HK-2 (cell line): ENCODE measurements around the gene ARL14EPL.
"Not testable (repeated sequence)": the region's sequence is repeated elsewhere in the genome, so short reads cannot be mapped to it uniquely, and the experiment has no call there.

Experiments used
- DNase-seq: peaks from one replicate; pipeline ENCODE4 v3.0.0-alpha.2; 2018; ENCODE audit not compliant: unreplicated experiment

The ARL14EPL gene

DNA sequence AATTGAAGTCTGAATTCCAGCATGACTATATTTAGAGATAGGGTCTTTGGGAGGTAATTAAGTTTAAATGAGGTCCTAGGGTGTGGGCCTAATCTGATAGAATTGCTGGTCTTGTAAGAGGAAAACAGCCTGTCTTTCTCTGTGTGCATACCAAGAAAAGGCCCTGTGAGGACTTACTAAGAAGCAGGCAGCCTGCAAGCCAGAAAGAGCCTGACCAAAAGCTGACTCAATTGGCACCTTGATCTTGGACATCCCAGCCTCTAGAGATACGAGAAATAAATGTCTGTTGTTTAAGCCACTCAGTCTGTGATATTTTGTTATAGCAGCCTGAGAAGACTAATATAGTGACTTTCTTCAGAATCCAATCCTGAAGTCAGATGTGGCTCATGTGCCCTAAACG, 14.6 kb downstream of the ARL14EPL start:
- DNase-seq, result no peak

DNA sequence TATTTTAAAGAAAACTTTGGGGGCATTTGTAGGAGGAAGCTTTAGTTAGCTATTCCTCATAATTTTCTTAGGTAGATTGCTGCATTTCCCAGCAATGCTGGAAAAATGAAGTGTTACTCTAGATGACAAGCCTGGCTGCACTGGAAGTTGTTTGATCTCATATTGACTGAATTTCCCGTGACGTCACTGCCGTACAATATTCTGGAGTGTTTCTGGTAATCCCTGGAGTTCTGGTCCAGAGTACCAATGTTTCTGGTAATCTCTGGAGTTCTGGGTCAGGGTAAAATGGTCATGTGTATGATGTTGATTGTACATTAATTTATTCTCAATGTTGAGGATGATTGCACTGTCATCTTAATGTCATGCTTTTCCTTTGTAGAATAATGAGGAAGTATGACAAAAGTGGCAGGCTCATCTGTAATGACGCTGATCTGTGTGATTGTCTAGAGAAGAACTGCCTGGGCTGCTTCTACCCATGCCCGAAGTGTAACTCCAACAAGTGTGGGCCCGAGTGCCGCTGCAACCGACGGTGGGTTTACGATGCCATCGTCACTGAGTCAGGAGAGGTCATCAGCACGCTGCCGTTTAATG, 26.2 kb downstream of the ARL14EPL start:
- DNase-seq, result no peak

DNA sequence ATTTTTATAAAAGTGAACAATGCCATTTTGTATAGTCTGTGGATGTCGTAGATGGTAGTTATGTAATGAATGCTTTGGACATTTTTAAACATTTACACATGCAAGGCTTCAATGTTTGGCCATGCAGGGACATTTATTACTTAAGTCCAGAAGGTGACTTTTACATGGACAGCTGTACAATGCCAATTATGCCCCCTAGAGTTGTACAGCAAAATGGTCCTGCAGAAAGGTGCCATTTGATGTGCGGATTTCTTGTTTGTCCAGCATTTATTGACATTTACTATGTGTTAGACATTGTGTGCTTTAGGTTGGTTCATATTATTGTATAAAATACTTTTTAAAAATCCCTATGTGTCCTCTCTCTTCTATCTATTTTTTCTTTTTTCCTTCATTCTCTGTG, 30.1 kb downstream of the ARL14EPL start:
- no peak for DNase-seq

DNA sequence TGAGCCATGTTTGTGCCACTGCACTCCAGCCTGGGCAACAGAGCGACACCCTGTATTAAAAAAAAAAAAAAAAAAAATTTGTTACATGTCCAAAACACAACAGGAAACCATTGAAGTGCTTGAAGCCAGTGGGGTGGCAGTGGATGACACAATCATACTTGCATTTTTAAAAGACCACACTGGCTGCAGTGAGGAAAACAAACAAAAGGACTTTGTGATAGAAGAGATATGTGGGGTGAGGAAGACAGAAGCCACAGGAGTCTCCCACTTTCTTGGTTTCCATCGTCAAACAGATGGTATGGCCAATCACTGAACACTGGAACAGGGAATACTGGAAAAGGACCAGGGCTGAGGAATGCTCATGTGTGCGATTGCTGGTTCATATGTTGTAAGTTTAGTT, 31.7 kb downstream of the ARL14EPL start:
- DNase-seq, result no peak

DNA sequence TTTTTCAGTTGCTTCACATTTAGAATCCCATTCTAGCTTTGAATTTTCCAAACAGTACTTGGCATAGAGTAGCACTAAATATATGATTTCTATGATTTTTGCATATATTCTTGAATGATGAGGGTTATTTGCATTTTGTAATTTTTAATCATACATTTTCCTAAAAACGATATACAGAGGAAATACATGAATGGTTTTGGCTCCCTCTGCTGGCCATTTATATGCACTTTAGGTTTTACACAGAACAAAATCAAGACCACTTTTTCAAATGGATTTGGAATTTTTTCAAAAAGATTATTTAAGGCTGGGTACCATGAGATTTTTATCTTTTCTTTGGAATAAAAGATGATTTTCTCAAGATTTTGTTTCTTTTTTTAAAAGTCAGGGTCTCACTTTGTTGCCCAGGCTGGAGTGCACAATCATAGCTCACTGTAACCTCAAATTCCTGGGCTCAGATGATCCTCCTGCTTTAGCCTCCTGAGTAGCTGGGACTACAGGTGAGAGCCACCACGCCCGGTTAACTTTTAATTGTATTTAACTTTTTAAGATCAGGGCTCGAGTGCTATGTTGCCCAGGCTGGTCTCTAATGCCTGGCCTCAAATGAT, 35.9 kb downstream of the ARL14EPL start:
- DNase-seq, result no peak

DNA sequence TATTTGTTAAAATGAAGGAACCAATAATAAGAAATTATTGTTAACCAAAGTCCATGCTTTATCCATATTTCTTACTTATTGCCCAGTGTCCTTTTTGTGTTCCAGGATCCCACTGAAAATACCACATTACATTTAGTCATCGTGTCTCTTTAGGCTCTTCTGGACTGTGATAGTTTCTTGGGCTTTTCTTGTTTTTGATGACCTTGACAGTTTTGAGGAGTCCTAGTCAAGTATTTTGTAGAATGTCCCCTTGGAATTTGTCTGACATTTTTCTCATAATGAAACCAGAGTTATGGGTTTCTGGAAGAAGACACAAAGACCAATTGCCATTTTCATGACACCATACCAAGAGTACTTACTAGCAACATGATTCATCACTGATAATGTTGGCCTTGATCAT, 38.9 kb downstream of the ARL14EPL start:
- no peak for DNase-seq

DNA sequence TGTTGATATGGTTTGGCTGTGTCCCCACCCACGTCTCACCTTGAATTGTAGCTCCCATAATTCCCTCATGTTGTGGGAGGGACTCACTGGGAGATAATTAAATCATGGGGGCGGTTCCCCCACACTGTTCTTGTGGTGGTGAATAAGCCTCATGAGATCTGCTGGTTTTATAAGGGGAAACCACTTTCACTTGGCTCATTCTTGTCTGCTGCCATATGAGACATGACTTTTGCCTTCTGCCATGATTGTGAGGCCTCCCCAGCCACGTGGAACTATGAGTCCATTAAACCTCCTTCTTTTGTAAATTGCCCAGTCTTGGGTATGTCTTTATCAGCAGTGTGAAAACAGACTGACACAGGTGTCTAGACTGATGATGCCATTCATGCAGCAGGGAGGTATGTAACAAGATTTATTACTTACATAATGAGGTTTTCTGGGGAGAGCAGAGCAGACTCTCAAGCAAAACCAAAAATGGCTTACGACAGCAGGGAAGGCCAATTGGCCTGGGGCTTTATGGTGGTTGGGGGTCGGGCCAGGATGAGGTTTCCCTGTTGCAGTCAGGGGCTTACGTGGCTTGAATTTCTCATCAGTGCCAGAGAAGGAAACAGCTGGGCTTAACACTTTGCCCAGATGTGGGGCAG, 43.0 kb downstream of the ARL14EPL start:
- no peak for DNase-seq

DNA sequence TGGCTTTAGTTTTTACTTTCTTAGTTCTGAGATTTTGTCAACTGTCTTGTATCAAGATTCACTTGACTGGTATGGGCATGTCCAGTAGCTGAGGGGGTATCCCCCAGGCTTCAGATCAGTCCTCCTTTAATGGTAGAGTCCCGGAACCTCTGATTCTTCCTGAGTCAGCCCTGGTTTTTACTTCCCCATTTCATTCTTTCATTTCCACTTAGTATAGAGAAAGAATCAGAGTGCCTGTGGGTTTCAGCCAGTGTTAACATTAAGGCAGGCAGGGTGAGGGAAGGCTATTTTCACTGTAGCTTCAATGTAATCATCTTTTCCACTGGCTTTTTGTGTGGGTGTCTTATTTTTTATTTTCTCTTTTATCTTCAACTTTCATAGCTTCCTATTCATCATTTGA, 44.2 kb downstream of the ARL14EPL start:
- DNase-seq, result no peak

DNA sequence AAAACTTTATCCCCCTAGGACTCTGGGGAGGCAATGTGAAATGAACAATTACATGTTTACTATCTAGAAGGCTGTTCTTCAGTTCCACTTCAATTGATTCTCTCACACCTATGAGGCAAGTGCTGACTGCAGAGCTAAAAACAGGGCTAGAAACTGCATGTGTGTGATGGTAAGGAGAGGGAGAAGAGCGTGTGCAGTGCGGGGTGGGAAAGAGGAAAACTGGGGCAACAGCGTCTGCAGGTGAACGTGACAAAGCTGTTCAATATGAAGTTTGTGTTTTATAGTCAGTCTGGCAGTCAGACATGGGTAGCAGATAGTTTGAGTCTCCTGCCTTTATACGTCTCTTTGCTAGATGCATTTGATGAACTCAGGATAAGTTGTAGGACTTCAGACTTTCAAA, 45.9 kb downstream of the ARL14EPL start:
- DNase-seq, result no peak

DNA sequence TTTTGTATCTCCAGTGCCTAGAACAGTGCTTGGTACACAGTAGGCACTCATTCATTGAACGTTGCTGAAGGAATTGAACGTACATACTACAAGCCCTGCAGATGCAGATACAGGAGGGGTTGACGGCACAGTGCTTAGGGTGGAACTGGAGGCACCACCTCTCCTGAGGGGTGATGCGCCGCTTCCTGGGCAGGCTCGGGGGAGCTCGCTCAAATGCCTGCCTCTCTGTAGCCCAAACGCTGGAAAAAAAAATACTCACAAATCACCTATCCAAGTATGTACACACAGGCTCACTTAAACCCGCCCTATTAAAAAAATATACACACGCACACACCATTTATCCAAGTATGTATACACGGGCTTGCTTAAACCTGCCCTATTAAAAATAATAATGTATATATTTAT, 52.0 kb downstream of the ARL14EPL start:
- peak; percentile 19 for DNase-seq

DNA sequence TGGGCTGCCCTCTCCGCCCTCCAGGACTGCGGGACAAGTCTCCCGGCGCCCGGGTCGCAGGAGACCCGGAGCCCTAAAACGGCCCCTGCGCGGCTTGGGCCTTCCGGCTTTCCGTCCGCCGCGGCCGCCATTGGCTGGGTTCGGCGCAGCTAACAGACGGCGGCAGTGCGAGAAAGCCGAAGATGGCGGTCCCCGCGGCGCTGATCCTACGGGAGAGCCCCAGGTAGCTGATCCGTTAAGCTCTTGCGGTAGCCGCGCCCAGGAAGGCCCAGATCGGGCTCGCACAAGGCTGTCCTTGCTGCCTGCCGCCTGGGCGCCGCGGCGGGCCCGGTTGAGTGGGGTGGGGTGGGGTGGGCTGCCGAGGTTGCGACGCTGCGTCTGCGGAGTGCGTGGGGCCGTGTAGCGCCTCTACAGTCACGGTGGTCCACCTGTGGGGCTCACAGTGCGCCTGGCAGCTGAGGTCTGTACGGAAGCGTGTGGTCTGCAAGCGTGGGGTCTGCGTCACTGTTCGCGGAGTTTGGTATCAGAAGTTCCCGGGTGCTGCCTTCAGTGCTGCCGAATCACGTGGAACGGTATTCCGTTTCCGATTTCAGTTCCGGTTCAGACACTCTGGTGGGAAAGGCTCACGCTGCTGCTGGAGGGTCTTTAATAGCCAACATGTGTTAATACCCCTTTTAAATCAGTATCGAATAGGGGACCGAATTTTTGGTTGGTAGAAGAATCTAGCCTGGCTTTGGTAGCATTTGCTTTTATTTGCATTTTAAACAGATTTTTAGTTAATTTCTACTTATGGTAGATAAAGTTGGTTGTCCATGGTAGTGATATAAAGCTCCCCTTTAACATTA, 52.8 kb downstream of the ARL14EPL start, which contains the start of gene COMMD10:
TSS of gene COMMD10 (plus strand) at position 155 of the 845 bp plus-strand sequence.
- peak; percentile 67 for DNase-seq

DNA sequence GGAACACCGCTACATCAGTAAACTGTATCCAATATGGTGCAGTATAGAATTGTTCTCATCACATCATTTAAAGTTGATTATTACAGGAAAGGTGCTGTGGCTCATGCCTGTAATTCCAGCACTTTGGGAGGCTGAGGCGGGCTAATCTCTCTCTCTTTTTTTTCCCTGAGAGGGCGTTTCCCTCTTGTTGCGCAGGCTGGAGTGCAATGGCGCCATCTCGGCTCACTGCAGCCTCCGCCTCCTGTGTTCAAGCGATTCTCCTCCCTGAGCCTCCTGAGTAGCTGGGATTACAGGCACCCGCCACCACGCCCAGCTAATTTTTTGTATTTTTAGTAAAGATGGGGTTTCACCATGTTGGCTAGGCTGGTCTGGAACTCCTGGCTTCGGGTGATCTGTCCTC, 54.0 kb downstream of the ARL14EPL start:
- not testable (repeated sequence) for DNase-seq

DNA sequence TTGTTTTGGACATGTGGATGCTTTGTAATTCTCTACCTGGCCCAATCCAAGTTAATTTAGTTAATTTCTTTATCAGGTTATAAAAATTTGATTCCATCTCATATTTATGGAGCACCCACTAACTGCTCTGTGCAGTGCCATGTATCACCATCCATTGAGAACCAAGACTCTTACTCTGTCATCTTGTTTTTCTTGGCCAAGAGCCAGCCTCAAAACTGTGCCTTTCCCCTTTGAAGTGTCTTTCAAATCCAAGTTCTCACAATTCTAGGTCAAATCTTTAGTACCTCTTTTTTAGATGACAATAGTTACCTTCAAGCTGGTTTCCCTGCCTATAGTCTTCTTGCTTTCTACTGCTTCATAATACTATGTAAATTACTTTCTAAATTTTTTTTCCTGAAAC, 55.8 kb downstream of the ARL14EPL start:
- DNase-seq, result no peak

DNA sequence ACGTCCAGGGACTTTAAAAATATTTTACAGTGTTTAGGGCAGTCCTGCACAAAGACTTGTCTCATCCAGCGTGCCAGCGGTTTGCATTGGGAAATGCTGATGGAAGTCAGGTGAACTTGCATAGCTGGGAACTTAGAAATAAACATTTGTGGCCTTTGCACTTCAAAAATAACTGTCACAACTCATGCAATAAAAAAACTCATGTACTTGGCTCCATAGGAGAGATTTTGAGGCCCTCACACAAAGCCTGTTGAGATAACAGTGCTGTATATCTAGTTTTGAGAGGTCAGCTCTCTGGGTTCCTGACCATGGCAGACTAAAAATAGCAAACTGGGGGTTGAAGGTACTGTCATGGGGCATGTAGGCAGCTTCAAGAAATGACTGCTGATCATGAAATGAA, 58.0 kb downstream of the ARL14EPL start:
- no peak for DNase-seq

DNA sequence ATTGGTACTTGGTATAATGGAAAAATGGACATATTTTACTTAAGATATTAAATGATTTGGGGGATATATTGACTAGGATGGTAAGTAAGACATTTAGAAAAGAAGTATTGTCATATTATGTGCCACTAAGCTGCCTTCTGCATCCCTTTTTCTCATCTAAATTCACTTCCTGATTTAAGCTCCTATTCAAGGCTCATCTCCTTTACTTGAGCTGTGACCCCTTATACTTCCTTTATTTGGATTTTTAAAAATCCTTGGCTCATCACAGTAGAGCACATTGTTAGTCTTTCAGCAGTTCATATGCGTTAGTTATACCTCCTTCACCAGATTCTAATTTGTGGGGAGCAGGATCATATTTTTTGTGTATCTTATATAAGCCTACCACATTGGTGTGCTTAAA, 59.1 kb downstream of the ARL14EPL start:
- DNase-seq, result no peak

DNA sequence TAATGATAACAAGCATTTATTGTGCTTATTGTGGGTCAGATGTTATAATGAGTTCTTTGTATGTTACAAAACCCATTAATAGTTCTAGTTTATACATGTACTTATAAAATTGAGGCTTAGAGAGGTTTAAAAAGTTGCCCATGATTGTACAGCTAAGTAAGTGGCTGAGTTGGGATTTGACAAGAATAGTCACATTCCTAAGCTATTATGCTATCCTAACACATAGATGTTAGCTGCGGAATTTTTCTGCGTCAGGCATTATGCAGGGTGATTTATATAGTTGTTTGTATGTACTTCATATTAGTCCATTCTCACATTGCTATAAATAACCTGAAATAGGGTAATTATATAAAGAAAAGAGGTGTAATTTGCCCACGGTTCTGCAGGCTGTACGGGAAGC, 65.0 kb downstream of the ARL14EPL start:
- DNase-seq, result no peak

DNA sequence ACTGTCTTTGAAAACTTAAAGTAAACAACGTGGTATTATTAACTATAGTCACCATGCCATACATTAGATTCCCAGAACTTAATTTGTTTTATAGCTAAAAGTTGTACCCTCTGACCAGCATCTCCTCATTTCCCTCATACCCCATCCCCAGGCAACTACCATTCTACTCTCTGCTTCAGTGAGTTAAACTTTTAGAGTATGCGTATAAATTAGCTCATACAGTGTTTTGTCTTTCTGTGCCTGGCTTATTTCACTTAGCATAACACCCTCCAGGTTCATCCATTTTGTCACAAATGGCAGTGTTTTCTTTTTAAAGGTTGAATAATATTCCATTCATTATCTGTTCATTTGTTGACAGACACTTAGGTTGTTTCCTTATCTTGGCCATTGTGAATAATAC, 66.7 kb downstream of the ARL14EPL start:
- no peak for DNase-seq

DNA sequence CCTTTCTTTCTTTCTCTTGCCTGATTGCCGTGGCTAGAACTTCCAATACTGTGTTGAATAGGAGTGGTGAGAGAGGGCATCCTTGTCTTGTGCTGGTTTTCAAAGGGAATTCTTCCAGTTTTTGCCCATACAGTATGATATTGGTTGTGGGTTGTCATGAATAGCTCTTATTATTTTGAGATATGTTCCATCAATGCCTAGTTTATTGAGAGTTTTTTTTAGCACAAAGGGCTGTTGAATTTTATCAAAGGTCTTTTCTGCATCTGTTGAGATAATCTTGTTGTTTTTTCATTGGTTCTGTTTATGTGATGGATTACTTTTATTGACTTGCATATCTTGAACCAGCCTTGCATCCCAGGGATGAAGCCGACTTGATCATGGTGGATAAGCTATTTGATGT, 72.7 kb downstream of the ARL14EPL start:
- DNase-seq, result not testable (repeated sequence)
